Non-pigmented ciliary epithelial cell (primary cell): Measurements from ENCODE around the gene OPHN1.

Source experiments
- DNase-seq: peaks from one replicate; pipeline ENCODE4 v3.0.0-alpha.2; 2010; ENCODE audit warnings: low read depth

Gene OPHN1

DNA sequence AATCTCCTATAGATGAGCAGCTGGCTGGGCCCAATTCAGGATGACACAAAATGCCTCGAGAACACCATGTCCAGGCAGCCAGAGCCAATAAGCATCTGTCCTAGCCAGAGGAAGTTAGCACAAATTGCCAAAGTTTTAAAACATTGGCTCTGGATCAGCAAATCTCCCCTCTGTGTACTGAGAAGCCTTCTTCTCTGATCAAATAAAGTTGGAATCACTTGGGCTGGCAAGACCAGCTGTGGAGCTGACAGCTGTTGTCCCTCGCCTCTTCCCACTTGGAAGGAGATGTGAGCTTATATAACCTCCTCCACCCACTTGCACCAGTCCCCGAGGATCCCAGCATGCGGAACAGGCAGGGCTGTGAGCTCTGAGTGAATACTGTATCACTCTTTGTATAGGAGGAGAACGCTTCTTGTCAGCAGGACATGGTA, 183.9 kb downstream of the OPHN1 start:
- no peak for DNase-seq

DNA sequence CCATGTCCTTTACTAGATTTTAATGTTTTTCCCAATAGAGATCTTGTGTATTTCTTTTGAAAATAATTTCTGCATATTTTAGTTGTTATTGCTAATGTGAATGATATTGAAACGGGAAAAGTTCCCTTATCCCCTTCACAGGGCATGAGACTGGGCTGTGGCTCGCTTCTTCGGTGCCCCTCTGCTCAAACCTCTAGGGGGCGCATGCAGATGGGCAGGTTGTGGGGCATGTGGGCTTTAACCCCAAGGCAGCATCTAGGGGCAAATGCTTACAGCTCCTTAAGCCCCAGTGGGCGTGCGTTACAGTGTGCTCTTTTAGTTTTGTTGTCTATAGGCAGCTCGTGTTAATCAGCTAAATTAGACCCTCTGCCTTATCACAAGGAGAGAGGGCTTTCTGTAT, 194.7 kb downstream of the OPHN1 start:
- no peak for DNase-seq

DNA sequence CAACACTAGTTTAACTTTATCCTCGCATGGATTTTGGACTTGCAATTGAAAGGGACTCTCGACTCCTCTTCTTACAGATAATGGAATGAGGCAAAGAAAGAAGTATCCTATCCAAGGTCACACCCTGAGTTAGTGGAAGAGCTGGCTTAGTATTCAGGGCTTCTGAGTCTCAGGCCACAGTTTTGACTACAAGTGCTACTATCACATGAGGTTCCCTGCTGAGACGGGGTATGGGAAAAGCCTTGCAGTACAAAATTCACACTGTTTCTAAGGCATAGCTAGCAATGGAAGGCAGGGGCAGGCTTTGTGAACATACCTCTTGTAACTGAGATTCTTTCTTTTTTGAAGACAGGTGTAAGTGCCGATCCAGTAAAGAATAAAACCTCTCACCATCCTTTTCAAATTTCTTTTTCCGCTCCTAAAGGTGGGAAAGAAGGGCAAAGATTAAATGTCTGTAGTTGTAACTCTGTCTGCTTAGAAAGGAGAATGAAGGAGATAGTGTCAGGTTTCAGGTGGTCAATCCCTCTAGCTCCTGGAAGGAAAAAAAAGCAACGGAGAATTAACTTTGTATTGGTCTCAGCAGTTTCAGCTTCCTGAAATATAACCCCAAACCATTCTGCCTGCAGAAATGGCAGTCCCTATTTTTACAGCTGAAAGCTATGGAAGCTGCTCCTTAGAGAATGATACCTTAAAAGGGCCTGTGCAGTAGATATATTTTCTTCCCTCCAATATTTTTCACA, 199.0 kb downstream of the OPHN1 start:
- no peak for DNase-seq

DNA sequence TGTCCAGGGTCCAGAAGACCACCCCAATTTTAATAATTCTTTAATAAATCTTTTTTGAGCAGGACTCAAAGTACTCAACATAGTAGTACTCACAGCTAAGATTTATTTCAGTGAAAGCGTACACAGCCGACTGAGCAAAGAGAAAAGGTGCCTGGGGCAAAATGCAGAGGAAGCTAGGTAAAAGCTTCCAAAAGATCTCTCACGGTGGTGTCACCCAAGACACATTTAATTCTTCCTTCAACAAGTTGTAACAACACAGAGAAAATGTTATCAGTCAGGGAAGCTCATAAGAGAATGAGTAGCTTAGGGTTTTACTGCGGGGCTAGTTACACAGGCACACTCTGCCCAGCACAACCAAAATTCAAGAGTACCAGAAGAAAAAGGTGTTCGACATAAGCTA, 201.1 kb downstream of the OPHN1 start:
- no peak for DNase-seq

DNA sequence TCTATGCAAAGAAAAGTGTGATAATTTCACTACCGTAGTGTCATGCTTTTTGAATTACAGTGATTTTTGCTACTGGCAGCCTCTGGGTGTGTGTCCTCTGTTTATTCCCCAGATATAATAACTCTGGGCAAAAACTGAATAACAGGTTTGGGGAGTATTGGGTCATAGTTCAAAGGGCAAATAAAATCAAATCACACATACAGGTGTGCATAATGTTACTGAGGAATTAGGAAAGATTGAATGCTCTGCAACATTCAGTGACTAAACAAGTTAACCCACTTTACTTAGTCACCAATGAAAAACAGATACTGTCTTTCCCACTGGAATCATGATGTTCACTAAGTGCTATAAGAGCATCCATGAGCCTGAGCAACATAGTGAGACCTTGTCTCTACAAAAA, 224.3 kb downstream of the OPHN1 start:
- no peak for DNase-seq

DNA sequence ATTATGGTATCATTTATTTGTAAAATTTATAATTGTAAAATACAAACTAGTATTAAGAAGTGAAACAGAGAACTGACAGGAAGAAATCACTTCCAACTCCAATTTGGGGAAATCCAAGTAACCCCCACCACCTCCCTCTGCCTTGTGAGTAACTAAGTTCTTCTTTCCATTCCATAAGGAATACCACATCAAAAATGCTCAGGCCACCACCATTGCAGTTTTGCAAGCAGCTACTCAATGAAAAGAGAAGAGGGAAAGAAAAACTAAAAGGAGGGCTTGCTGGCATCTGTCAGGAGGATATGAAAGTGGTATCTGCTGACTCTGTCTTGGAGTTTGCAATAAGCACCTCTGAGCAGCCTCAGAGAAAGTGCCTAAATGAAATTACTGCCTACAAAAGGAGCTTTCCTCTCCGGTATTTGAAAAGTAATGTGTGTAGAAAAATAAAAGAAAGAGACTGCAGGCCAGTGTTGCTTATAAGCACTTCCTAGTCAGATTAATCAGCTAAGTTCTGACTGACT, 228.7 kb downstream of the OPHN1 start:
- no peak for DNase-seq

DNA sequence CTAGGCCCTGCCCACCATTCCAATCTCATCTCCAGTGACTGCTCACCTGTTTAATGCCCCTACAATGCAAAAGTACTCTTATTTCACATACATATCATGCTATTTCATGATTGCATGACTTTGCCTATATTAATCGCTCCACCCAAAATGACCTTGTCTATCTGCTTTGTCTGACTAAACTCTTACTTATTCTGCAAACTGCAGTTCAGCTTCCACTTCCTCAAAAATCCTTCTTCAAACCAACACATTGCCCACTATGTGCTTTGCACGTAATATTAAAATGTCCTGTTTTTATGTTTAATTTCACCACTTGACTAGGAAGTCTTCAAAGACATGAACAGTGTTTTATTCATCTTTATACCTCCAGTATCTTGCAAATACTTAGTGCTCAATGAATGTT, 229.6 kb downstream of the OPHN1 start:
- no peak for DNase-seq

DNA sequence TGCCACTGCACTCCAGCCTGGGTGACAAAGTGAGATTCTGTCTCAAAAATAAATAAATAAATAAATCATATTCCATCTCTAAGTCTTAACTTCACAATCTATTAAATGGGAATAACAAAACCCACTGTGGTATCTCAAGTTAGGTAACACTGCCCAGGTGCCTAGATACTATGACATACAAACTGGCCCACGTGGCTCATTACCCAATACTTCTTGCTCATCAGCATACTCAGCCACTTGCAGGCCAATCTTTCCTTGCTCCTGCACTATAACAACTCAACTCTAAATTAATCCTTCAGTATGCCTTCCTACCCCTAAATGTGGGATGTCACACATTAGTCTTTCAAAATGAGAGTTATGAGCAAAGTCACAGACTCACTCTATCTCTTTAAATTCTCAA, 230.1 kb downstream of the OPHN1 start:
- DNase-seq = no peak

DNA sequence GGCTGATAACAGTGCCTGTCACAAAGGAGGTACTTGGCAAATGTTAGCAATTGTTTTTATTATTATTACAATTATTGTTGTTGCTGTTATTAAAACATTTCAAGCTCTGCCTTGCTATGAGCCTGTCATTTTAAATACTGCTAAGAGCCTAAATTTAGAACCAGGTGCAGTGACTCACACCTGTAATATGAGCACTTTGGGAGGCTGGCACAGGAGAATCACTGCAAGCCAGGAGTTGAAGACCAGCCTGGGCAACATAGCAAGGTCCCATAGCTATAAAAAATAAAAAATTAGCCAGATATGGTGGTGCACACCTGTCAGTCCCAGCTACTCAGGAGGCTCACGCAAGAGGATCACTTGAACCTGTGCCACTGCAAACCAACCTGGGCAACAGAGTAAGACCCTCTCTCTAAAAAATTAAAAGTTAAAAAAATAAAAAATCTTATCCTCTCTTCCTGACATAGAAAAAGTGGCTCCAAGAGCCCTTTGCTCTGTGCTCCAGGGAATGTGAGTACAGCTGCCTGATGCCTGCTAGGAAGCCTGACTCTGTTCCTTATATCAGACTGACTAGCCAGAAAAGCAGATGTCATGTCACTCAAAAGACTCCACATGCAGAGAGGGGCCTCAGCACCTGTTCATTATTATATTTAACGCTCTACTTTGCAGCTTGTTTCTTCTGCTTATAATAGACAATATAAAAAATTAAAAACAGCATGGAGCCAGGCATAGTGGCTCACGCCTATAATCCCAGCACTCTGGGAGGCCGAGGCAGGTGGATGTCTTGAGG, 234.0 kb downstream of the OPHN1 start:
- DNase-seq = no peak

DNA sequence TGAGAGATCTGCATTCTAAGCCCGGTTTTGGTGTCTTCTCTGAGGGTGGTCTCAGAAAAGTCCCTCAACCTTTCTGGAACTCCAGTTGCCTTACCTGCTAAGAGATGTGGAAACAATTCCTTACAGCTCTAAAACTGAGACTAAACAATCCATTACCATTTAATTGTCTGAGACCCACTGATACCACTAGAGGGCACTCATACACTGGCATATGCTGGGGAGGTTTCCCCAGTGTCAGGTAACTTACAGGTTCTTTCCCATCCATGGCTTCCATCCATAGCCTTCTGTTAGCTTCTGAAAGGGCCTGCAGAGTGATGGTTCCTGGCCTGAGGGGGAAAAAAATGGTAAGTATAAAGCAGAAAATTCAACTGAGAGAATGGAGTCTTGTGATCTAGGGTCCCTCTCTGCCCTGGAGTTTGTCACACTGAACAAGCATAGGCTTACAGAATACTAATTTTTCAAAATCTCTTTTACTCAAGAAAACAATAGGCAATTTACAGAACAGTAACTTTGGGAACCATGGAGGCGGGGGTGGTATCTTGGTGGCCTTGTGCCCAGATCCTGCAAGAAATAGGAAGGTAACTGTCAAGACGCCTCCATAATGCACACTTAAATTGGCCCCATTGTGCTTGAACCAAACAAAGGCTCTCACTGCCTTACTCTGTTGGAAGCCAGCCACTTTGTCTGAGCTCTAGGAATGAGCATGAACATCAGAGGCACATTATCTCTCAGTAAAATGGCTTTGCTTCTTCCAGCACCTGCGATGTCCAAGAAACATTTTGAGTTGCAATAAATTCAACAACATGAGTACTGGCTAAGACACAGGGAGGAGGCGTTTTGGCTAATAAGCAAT, 236.1 kb downstream of the OPHN1 start:
- no peak for DNase-seq

DNA sequence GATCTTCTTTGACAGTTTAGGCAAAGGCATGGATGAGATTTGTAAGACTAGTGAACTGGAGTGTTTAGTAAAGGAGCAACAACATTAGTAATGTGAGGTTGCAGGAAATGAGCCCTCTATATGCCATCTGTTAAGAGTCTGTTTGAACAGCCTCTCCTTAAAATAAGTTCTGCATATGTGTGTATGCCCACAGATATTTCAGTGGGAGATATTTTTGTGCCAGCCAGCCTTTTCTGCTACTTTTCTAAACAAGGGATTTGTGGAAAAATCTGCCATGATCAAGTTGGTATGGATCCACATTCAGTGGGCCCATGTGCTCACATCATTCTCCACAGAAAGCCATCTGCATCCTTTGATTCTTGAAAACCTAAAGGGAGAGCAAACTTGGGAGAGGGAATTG, 237.7 kb downstream of the OPHN1 start:
- DNase-seq = no peak

DNA sequence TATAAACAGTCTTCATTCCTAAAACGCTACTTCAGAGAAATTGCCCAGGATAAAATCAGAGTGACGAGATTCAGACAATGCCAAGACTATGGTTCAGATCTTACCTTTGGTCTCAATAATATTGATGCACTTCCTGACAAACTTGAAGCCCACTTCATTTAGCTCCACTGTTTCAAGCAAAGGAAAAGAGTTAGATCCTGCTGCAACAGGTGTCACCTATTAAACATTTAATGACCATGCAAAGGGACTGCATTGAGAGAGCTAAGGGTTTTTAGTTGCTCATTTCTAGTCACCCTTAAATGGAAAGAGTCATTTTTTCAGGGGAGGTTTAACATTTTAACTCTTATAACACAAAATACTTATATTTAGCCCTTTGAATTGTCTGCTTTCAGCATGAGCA, 239.5 kb downstream of the OPHN1 start:
- no peak for DNase-seq

DNA sequence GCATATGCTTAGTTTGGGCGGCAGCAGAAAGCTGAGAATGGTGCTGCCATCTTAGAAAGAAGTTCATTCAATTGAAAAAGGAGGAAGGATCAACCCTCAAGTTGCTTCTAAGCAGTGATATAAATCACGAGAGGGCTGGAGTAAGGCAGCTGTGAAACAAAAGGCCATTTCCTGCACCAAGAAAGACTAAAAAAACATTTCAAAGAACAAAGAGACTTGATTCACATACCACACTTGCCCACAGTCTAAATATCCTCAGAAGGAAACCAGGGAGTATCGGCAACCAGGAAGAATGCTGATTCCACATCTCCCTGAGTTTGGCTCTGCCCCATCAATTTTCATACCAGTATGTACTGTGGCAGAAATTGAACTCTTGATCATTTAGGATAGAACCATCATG, 240.1 kb downstream of the OPHN1 start:
- no peak for DNase-seq

DNA sequence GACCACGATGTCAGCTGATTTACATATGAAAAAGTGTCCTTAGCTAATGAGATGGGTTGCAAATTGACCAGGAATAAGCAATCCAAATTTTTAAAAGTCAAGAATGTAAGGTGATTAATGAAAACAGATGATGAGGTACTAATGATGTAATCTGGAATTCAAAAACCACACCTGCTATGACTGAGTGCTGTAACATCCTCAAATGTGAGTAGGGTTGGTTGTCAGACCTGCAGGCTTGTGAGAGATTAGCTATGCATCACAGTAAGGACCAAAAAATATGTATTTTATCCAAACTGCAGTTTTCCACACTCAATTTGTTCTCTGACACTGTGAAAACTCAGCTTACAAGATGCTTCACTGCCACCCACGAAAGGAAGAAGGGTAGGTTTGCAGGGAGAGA, 242.5 kb downstream of the OPHN1 start:
- no peak for DNase-seq

DNA sequence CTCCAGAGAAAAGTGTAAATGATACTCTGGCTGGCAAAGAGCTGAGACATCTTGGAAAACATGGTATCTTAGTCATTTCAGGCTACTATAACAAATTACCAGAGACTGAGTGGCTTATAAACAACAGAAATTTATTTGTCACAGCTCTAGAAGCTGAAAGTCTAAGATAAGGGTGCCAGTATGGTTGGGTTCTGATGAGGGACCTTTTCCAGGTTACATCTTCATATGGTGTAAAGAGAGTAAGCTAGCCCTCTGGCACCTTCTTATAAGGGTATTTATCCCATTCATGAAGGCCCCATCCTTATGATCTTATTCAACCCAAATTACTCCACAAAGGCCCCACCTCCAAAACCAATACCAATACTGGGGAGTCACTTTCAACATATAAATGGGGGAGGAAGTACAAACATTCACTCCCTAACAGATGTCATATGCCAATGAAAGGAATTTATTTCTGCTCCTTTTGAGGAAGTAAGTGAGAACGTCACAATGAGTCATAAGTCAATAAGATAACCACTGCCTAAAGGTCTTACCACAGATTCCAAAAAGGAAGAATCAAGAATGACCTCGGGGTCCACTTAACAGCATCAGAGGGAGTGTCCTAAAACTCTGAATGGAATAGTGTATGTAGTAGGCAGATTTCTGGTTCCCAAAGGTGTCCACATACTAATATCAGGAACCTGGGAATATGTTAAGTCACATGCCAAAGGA, 246.6 kb downstream of the OPHN1 start:
- no peak for DNase-seq

DNA sequence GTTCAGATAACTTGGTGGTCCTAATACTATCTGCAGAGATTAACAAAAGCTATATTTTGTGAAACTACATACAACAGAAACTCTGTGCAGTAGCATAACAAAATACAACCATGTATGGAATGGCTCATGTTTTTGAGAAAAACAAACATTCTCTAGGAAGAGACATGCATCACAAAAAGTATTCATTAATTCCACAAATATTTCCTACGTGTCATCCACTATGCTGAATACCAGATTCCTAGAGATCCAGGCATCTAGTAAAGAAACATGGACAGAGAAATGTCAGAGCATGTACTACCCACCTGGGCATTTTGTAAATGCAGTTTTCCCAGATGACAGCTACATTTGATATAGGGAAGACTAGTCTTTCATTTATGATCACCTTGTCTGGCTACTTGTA, 248.1 kb downstream of the OPHN1 start:
- DNase-seq = no peak

DNA sequence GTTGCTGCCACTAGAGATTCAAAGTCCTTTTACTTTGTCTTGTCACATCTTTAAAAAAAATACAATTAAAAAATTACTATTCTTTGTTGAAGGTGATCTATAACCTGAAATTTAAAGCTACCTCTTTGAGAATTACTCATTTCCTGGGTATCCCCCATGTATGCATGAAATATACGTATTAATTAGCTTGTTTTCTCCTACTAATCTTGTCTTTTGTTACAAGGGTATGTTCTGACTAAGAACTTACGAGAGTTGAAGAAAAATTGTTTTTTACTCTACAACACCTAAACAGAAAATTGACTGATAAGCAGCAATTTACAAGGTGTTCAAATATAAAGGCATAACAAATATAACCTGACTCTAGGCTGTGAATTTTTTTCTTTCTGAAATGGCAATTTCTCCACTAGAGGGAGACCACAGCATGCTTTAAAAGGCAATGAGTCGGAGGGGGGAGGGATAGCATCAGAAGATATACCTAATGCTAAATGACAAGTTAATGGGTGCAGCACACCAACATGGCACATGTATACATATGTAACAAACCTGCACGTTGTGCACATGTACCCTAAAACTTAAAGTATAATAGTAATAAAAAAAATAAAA, 249.6 kb downstream of the OPHN1 start:
- DNase-seq = no peak

DNA sequence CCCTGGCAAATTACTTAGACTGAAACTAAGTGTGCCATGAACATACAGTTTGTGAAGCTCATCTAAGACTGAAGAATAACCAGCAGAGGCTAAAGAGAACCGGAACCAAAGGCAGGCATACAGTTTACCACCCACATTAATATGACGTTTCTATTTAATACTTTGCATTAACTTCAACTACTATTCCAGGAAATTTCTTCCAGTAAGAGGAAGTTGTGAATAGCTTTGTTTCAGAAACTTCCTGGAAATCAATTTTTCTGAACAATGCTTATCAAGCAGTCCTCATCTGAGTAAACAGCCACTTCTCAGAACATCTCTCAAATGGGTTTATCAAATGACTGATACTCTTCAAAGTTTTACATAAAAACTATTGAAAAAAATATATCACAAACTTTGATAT, 252.7 kb downstream of the OPHN1 start:
- no peak for DNase-seq

DNA sequence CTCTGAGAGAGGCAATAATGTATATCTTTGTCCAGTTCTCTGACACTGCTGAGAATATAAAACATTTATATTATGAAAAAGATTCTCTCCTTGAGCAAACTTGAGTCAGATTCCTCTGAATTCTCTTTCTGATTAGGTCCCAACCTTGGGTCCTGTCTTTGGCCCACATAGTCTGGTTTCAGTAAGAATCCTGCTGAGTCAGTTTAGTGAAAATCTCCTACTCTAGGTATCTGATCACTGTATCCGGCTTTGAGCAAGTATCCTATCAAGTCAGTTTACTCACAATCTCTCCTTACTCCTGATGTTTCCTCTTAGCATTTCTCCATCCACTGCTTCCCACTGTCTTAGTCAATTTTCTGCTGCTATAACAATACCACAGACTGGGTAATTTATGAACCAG, 253.9 kb downstream of the OPHN1 start:
- no peak for DNase-seq

DNA sequence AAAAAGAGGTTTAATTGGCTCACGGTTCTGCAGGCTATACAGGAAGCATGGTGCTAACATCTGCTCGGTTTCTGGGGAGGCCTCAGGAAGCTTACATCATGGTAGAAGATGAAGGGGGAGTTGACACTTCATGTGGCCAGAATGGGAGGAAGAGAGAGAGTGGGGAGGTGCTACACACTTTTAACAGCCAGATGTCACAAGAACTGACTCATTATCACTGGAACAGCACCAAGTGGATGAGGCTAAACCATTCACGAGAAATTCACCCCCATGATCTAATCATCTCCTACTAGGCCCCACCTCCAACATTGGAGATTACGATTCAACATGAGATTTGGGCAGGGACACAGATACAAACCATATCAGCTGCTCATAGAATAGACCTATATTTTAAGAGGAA, 255.8 kb downstream of the OPHN1 start:
- no peak for DNase-seq

DNA sequence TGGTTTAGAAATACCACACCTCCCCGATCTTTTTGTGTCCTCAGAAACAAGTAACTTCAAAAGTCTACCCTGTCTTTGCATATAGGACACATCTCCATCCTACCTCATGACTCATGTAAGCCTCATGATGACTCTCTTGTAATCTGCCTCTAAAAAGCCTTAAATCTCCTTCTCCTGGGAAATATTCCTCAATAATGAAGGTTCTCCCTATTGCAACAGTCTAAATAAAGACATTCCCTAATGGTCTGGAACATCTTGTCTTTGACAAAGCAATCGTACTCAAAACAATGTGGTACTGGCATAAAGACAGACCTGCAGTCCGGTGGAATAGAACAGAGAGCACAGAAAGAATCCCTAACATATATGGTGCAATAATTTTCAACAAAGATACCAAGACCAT, 257.7 kb downstream of the OPHN1 start:
- no peak for DNase-seq

DNA sequence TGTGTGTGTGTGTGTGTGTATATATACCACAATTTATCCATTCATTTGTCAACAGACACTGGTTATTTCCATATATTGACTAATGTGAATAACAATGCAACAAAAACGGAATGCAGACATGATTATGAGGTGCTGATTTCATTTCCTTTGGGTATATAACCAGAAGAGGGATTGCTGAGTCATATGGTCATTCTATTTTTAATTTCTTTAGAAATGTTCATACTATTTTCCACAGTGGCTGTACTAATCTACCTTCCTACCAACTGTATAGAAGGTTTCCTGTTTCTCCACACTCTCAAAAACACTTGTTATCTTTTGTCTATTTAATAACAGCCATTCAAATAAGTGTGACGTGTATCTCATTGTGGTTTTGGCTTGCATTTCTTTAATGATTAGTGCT, 269.9 kb downstream of the OPHN1 start:
- no peak for DNase-seq
